Right atrium auricular region (tissue), 2 donors: ENCODE data around the gene CTAGE9. TPM values are rescaled to one million over a fixed set of nuclear protein-coding genes. Genes with fewer than 3 reads are reported as not detected.

Experiments
- DNase-seq: peaks from one replicate; pipeline ENCODE4 v3.0.0-alpha.2; 2019; ENCODE audit warnings: low spot score
- H3K27ac ChIP-seq, 2 donors: fragments of 200-600 bp; sonication (generic); 1 replicate in 1 of 2; 2 replicates in 1 of 2; pipeline ENCODE4 v1.5.1; 2016 to 2019
- H3K27me3 ChIP-seq, 2 donors: fragments of 200-600 bp; sonication (generic); one replicate each; pipeline versions ENCODE4 v1.5.1 to v1.6.0; 2017 to 2019
- H3K36me3 ChIP-seq: fragments of 200-600 bp; sonication (generic); one replicate; pipeline ENCODE4 v1.5.1; 2016
- H3K4me1 ChIP-seq, 2 donors: fragments of 200-600 bp; sonication (generic); one replicate each; pipeline versions ENCODE4 v1.5.1 to v1.6.0; 2017 to 2019
- H3K4me3 ChIP-seq, 2 donors: fragments of 200-600 bp; sonication (generic); 1 replicate in 1 of 2; 2 replicates in 1 of 2; pipeline ENCODE4 v1.5.1; 2017 to 2019; ENCODE audit warnings: mild to moderate bottlenecking in 1 of 2, moderate library complexity in 1 of 2
- H3K9me3 ChIP-seq, 2 donors: fragments of 200-600 bp; sonication (generic); one replicate each; pipeline ENCODE4 v1.5.1; 2019
- CTCF ChIP-seq, 2 donors: fragments of 200-600 bp; sonication (generic); IDR thresholded peaks; one replicate each; pipeline ENCODE4 v1.5.1; 2019; ENCODE audit warnings: antibody characterized with exemption in 2 of 2
- total RNA-seq, 2 donors: library from RNA; depleted of rRNA; stranded (reverse); fragments of >200 nt; gene quantifications; one replicate each; pipeline ENCODE4 v1.1.0, GENCODE V29; 2016

CTAGE9 gene
- total RNA-seq, 2 donors from 2014 or later: not detected

DNA sequence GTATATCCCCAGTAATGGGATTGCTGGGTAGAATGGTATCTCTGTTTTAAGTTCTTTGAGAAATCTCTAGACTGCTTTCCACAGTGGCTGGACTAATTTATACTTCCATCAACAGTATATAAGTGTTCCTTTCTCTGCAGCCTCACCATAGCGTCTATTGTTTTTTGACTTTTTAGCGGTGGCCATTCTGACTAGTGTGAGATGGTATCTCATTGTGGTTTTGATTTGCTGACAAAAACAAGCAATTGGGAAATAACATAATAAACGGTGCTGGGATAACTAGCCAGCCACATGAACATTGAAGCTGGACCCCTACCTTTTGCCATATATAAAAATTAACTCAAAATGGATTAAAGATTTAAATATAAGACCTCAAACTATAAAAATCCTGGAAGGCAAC, 23.8 kb downstream of the CTAGE9 start:
- DNase-seq: no peak
- H3K36me3 ChIP-seq: no peaks in the 10 kb centered on the region
- no peaks in the 10 kb centered on the region for H3K4me1 ChIP-seq
- H3K27me3 ChIP-seq: no peaks in the 10 kb centered on the region
- no peak for TF ChIP-seq CTCF (IDR thresholded peaks at IDR 0.05)
- no peak overlapping the region for H3K27ac ChIP-seq
- no peaks in the 10 kb centered on the region for H3K9me3 ChIP-seq
- H3K4me3 ChIP-seq: no peak overlapping the region

- no peaks in the 10 kb centered on the region for H3K27me3 ChIP-seq
- no peak overlapping the region for H3K4me3 ChIP-seq
- H3K36me3 ChIP-seq: no peaks in the 10 kb centered on the region
- H3K27ac ChIP-seq: no peak overlapping the region
- no peak for TF ChIP-seq CTCF (IDR thresholded peaks at IDR 0.05)
- no peaks in the 10 kb centered on the region for H3K9me3 ChIP-seq
- no peaks in the 10 kb centered on the region for H3K4me1 ChIP-seq
- no peak for DNase-seq
Measured at GRCh38 chr6:131685266-131685780, 25.5 kb downstream of the CTAGE9 start.

DNA sequence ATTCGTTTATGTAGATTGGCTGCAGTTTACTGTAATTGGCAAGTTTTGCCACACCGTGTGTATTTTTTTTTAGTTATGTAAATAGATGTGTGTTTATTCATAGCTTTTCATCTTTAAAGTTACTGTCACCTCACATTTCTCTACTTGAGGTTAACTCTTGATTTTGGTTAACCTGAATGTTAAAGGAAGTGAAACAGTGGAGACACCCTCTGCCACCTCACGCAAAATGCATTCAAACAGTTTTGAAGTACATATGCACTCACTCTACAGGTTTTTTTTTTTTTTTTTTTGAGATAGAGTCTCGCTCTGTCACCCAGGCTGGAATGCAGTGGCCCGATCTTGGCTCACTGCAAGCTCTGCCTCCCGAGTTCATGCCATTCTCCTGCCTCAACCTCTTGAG, 27.3 kb downstream of the CTAGE9 start:
- no peak overlapping the region for H3K27ac ChIP-seq
- H3K36me3 ChIP-seq: no peaks in the 10 kb centered on the region
- H3K4me3 ChIP-seq: no peak overlapping the region
- DNase-seq: no peak
- H3K9me3 ChIP-seq: no peaks in the 10 kb centered on the region
- no peaks in the 10 kb centered on the region for H3K4me1 ChIP-seq
- no peak for TF ChIP-seq CTCF (IDR thresholded peaks at IDR 0.05)
- H3K27me3 ChIP-seq: no peaks in the 10 kb centered on the region

DNA sequence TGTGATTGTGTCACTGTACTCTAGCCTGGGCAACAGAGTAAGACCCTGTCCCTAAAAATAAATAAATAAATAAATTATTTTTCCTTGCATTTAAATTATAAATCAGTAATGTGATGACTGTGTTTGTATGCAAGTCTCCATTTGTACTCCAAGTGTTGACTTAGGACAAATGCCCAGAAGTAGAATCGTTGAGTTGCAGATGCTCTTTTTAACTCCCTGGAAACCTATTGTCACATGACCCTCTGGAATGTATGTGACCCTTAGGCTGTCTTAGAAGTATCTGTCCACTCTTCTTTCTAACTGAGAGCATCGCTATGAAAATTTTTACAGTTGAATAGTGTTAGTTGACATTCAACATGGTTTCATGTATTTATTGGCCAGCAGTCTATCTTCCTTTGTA, 28.4 kb downstream of the CTAGE9 start:
- DNase-seq: no peak
- Histone ChIP-seq H3K27ac (no peak overlapping the region), H3K27me3 (no peaks in the 10 kb centered on the region), H3K4me3 (no peak overlapping the region), H3K4me1 (no peaks in the 10 kb centered on the region), H3K9me3 (no peaks in the 10 kb centered on the region), H3K36me3 (no peaks in the 10 kb centered on the region)
- no peak for TF ChIP-seq CTCF (IDR thresholded peaks at IDR 0.05)

- DNase-seq: no peak
- Histone ChIP-seq H3K36me3 (no peaks in the 10 kb centered on the region), H3K4me1 (no peaks in the 10 kb centered on the region), H3K9me3 (no peaks in the 10 kb centered on the region), H3K27ac (no peak overlapping the region), H3K27me3 (no peaks in the 10 kb centered on the region), H3K4me3 (no peak overlapping the region)
- no peak for TF ChIP-seq CTCF (IDR thresholded peaks at IDR 0.05)
Measured at GRCh38 chr6:131681585-131681984, 29.2 kb downstream of the CTAGE9 start.

- Histone ChIP-seq H3K4me1 (no peaks in the 10 kb centered on the region), H3K9me3 (no peaks in the 10 kb centered on the region), H3K36me3 (no peaks in the 10 kb centered on the region), H3K27ac (no peak overlapping the region), H3K4me3 (no peak overlapping the region), H3K27me3 (no peaks in the 10 kb centered on the region)
- no peak for TF ChIP-seq CTCF (IDR thresholded peaks at IDR 0.05)
- DNase-seq: no peak
Measured at GRCh38 chr6:131680868-131681267, 29.9 kb downstream of the CTAGE9 start.
